ENCODE results near the gene NPTX1.

GRCh38 chr17:80503921-80504320 is 27.5 kb upstream of the NPTX1 start:
- TF ChIP-seq CTCF (IDR thresholded peaks at IDR 0.05) (no peak), POLR2A (IDR thresholded peaks at IDR 0.05) (no peak)

All from thyroid gland (tissue), 4 donors.